Activated B cell treated with CpG ODN at 0.5 μM for 24 hours (primary cell): Measurements from ENCODE around the gene SON. TPM values are rescaled to one million over a fixed set of nuclear protein-coding genes. Genes with fewer than 3 reads are reported as not detected.

Experiments
- ATAC-seq: fragments of 200-7000 bp; cut with Tn5 transposase; one replicate; pipeline ENCODE4 v1.10.0; 2021; ENCODE audit warnings: low read depth, mild to moderate bottlenecking, moderate library complexity
- CTCF ChIA-PET: fragments of 350-600 bp; sonication (Branson Sonifier 250); formaldehyde crosslinking; loops from one replicate; lab custom pipeline; 2021; ENCODE audit warnings: antibody characterized with exemption; lab: Charles Lee
- POLR2A ChIA-PET: fragments of 350-600 bp; sonication (Branson Sonifier 250); formaldehyde crosslinking; loops from one replicate; lab custom pipeline; 2021; ENCODE audit warnings: antibody characterized with exemption; lab: Charles Lee
- DNase-seq: peaks from one replicate; pipeline ENCODE4 v3.0.0; 2022
- H3K27ac Mint-ChIP-seq: one replicate; pipeline ENCODE4 v1.8.0; 2020; ENCODE audit warnings: mixed read lengths
- H3K27me3 Mint-ChIP-seq: one replicate; pipeline ENCODE4 v1.8.0; 2021; ENCODE audit warnings: mixed read lengths
- H3K36me3 Mint-ChIP-seq: one replicate; pipeline ENCODE4 v1.8.0; 2021; ENCODE audit warnings: low read depth, mixed read lengths
- H3K4me1 Mint-ChIP-seq: one replicate; pipeline ENCODE4 v1.8.0; 2021; ENCODE audit warnings: mixed read lengths
- H3K4me3 Mint-ChIP-seq: one replicate; pipeline ENCODE4 v1.8.0; 2020; ENCODE audit warnings: mild to moderate bottlenecking, mixed read lengths
- H3K9me3 Mint-ChIP-seq: one replicate; pipeline ENCODE4 v1.8.0; 2020; ENCODE audit warnings: mixed read lengths
- intact Hi-C: fragments of 100-400 bp; cut with micrococcal nuclease; formaldehyde crosslinking; loops from one replicate; pipeline ENCODE4 v1.15.1; 2024
- total RNA-seq: library from RNA; stranded (reverse); gene quantifications from 2 replicates; pipeline ENCODE4 v1.2.3, GENCODE V29; 2022
- TF ChIP-seq, protein P1 (sequence below): fragments of 200-600 bp; IDR thresholded peaks from one replicate; pipeline ENCODE4 v1.8.0; 2022; ENCODE audit warnings: antibody characterized with exemption, mild to moderate bottlenecking

The SON gene
- total RNA-seq, 1 donor from 2014 or later, result 474 TPM

DNA sequence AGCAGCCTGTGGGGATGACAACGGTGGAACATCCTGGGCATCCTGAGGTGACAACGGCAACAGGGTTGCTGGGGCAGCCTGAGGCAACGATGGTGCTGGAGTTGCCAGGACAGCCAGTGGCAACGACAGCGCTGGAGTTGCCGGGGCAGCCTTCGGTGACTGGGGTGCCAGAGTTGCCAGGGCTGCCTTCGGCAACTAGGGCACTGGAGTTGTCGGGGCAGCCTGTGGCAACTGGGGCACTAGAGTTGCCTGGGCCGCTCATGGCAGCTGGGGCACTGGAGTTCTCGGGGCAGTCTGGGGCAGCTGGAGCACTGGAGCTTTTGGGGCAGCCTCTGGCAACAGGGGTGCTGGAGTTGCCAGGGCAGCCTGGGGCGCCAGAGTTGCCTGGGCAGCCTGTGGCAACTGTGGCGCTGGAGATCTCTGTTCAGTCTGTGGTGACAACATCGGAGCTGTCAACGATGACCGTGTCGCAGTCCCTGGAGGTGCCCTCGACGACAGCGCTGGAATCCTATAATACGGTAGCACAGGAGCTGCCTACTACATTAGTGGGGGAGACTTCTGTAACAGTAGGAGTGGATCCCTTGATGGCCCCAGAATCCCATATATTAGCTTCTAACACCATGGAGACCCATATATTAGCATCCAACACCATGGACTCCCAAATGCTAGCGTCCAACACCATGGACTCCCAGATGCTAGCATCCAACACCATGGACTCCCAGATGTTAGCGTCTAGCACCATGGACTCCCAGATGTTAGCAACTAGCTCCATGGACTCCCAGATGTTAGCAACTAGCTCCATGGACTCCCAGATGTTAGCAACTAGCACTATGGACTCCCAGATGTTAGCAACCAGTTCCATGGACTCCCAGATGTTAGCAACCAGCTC is 8.2 kb downstream of the SON start:
- Mint-ChIP-seq H3K4me1 (peaks cover 22% of the 10 kb centered on the region), H3K4me3 (no peak overlapping the region)
- no peak for ATAC-seq

DNA sequence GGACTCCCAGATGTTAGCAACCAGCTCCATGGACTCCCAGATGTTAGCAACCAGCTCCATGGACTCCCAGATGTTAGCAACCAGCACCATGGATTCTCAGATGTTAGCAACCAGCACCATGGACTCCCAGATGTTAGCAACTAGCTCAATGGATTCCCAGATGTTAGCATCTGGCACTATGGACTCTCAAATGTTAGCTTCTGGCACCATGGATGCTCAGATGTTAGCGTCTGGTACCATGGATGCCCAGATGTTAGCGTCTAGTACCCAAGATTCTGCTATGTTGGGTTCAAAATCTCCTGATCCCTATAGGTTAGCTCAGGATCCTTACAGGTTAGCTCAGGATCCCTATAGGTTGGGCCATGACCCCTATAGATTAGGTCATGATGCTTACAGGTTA is 8.8 kb downstream of the SON start:
- Mint-ChIP-seq H3K4me1 (peaks cover 25% of the 10 kb centered on the region), H3K27ac (no peak overlapping the region), H3K4me3 (no peak overlapping the region), H3K9me3 (peaks cover 3% of the 10 kb centered on the region), H3K27me3 (no peaks in the 10 kb centered on the region), H3K36me3 (peaks cover 84% of the 10 kb centered on the region)
- CTCF ChIA-PET, result no interaction called here
- no peak for ATAC-seq
- intact Hi-C loops, result no loop called here
- TF ChIP-seq, protein P1, sequence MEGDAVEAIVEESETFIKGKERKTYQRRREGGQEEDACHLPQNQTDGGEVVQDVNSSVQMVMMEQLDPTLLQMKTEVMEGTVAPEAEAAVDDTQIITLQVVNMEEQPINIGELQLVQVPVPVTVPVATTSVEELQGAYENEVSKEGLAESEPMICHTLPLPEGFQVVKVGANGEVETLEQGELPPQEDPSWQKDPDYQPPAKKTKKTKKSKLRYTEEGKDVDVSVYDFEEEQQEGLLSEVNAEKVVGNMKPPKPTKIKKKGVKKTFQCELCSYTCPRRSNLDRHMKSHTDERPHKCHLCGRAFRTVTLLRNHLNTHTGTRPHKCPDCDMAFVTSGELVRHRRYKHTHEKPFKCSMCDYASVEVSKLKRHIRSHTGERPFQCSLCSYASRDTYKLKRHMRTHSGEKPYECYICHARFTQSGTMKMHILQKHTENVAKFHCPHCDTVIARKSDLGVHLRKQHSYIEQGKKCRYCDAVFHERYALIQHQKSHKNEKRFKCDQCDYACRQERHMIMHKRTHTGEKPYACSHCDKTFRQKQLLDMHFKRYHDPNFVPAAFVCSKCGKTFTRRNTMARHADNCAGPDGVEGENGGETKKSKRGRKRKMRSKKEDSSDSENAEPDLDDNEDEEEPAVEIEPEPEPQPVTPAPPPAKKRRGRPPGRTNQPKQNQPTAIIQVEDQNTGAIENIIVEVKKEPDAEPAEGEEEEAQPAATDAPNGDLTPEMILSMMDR, result no peak
- no peak for DNase-seq
- POLR2A ChIA-PET, result interaction anchor here (0.6 to 2.3 kb wide), 4 partner anchors 9 to 615 kb away, joined by 3 to 7 read pairs (median 4); partner anchors contain the start of genes DNAJC28, DONSON and SON

More for the DNA sequence above, 8.2 kb downstream of the SON start:
- ChIA-PET CTCF (no interaction called here), POLR2A (interaction anchor here (0.6 to 2.3 kb wide), 5 partner anchors 8 to 616 kb away, joined by 3 to 7 read pairs (median 3); partner anchors contain the start of genes DNAJC28, DONSON and SON)
- intact Hi-C loops, result no loop called here
- H3K9me3 Mint-ChIP-seq, result peaks cover 3% of the 10 kb centered on the region
- H3K27ac Mint-ChIP-seq, result no peak overlapping the region
- peaks cover 82% of the 10 kb centered on the region for H3K36me3 Mint-ChIP-seq
- DNase-seq, result no peak
- TF ChIP-seq, protein P1, result no peak
- H3K27me3 Mint-ChIP-seq, result no peaks in the 10 kb centered on the region

DNA sequence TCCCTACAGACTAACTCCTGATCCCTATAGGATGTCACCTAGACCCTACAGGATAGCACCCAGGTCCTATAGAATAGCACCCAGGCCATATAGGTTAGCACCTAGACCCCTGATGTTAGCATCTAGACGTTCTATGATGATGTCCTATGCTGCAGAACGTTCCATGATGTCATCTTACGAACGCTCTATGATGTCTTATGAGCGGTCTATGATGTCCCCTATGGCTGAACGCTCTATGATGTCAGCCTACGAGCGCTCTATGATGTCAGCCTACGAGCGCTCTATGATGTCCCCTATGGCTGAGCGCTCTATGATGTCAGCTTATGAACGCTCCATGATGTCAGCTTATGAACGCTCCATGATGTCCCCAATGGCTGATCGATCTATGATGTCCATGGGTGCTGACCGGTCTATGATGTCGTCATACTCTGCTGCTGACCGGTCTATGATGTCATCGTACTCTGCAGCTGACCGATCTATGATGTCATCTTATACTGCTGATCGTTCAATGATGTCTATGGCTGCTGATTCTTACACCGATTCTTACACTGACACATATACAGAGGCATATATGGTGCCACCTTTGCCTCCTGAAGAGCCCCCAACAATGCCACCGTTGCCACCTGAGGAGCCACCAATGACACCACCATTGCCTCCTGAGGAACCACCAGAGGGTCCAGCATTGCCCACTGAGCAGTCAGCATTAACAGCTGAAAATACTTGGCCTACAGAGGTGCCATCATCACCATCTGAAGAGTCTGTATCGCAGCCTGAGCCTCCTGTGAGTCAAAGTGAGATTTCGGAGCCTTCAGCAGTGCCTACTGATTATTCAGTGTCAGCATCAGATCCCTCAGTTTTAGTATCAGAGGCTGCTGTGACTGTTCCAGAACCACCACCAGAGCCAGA is 9.5 kb downstream of the SON start:
- Mint-ChIP-seq H3K9me3 (peaks cover 3% of the 10 kb centered on the region), H3K4me3 (no peak overlapping the region), H3K36me3 (peaks cover 86% of the 10 kb centered on the region), H3K4me1 (peaks cover 27% of the 10 kb centered on the region), H3K27ac (no peak overlapping the region), H3K27me3 (no peaks in the 10 kb centered on the region)
- TF ChIP-seq, protein P1, result no peak
- intact Hi-C loops, result no loop called here
- POLR2A ChIA-PET, result interaction anchor here (1.2 to 2.3 kb wide), 3 partner anchors 9 to 61 kb away, joined by 3 to 7 read pairs (median 5); partner anchors contain the start of genes DNAJC28, DONSON and SON
- CTCF ChIA-PET, result no interaction called here
- ATAC-seq (peak; percentile 7), DNase-seq (no peak)

DNA sequence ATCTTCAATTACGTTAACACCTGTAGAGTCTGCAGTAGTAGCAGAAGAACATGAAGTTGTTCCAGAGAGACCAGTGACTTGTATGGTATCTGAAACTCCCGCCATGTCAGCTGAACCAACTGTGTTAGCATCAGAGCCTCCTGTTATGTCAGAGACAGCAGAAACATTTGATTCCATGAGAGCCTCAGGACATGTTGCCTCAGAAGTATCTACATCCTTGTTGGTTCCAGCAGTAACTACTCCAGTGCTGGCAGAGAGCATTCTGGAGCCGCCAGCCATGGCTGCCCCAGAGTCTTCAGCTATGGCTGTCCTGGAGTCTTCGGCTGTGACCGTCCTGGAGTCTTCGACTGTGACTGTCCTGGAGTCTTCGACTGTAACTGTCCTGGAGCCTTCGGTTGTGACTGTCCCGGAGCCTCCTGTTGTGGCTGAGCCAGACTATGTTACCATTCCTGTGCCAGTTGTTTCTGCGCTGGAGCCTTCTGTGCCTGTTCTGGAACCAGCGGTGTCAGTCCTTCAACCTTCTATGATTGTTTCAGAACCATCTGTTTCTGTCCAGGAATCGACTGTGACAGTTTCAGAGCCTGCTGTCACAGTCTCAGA is 10.3 kb downstream of the SON start:
- peaks cover 88% of the 10 kb centered on the region for H3K36me3 Mint-ChIP-seq
- H3K27ac Mint-ChIP-seq, result no peak overlapping the region
- intact Hi-C loops, result no loop called here
- H3K27me3 Mint-ChIP-seq, result no peaks in the 10 kb centered on the region
- no peak for ATAC-seq
- no peak overlapping the region for H3K4me3 Mint-ChIP-seq
- H3K9me3 Mint-ChIP-seq, result peaks cover 3% of the 10 kb centered on the region
- TF ChIP-seq, protein P1, result no peak
- POLR2A ChIA-PET, result interaction anchor here (2.3 kb wide), 1 partner anchor 10 kb away, joined by 7 read pairs; the partner anchor contains the start of gene SON
- no peak for DNase-seq
- CTCF ChIA-PET, result interaction anchor here (1.6 kb wide), 1 partner anchor 53 kb away, joined by 6 read pairs; no protein-coding TSS in a partner anchor
- peaks cover 27% of the 10 kb centered on the region for H3K4me1 Mint-ChIP-seq
